Neural crest cell (in vitro differentiated cells): Measurements from ENCODE around the gene ADAMTS20. TPM values are rescaled to one million over a fixed set of nuclear protein-coding genes. Genes with fewer than 3 reads are reported as not detected.
"Not testable (repeated sequence)": the region's sequence is repeated elsewhere in the genome, so short reads cannot be mapped to it uniquely, and the experiment has no call there.

Experiments used
- DNase-seq: peaks from one replicate; pipeline ENCODE4 v3.0.0; 2021; ENCODE audit warnings: low read depth, mixed read lengths, low spot score
- H3K27ac Mint-ChIP-seq: one replicate; pipeline ENCODE4 v1.8.0; 2021; ENCODE audit warnings: mild to moderate bottlenecking, mixed read lengths; ENCODE audit not compliant: unreplicated experiment
- H3K27me3 Mint-ChIP-seq: 2 replicates; pipeline ENCODE4 v1.8.0; 2021; ENCODE audit warnings: low read depth, mild to moderate bottlenecking, mixed read lengths
- H3K36me3 Mint-ChIP-seq: 2 replicates; pipeline ENCODE4 v1.8.0; 2021; ENCODE audit warnings: low read depth, mild to moderate bottlenecking, mixed read lengths
- H3K4me1 Mint-ChIP-seq: 2 replicates; pipeline ENCODE4 v1.8.0; 2021; ENCODE audit warnings: mixed read lengths
- H3K4me3 Mint-ChIP-seq: one replicate; pipeline ENCODE4 v1.8.0; 2021; ENCODE audit warnings: mild to moderate bottlenecking, mixed read lengths
- H3K9me3 Mint-ChIP-seq: 2 replicates; pipeline ENCODE4 v1.8.0; 2021; ENCODE audit warnings: mixed read lengths
- total RNA-seq: library from RNA; stranded (reverse); gene quantifications from 2 replicates; pipeline ENCODE4 v1.2.1, GENCODE V29; 2021
- TF ChIP-seq, protein P1 (sequence below): fragments of 200-600 bp; sonication (generic); conservative IDR thresholded peaks from 2 replicates; pipeline ENCODE4 v1.5.0; 2021; ENCODE audit warnings: antibody characterized with exemption, mild to moderate bottlenecking

Gene ADAMTS20
- total RNA-seq, 1 donor from 2014 or later, result 1.8 TPM

DNA sequence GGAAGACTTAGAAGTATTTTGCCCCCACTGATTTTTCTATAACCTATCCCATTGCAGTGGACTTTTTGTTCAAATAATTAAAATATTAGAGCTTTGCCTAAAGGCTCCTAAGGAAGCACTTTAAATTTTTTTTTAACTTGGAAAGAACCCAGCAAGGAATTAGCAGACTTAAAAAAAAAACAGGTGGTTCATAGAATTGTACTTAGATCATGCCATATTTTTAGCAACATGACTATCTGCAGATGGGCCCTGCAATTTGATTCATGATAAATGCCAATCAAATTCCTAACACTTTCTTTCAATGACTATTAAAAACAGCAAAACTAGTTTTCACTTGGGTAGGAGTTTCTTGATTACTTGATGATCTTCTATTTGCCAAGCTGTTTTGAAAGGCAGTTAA, 11.5 kb downstream of the ADAMTS20 start:
- Mint-ChIP-seq H3K36me3 (no peaks in the 10 kb centered on the region), H3K4me3 (no peak overlapping the region), H3K27me3 (no peaks in the 10 kb centered on the region), H3K9me3 (peaks cover 4% of the 10 kb centered on the region), H3K27ac (no peak overlapping the region), H3K4me1 (no peaks in the 10 kb centered on the region)
- DNase-seq, result no peak
- TF ChIP-seq, protein P1, sequence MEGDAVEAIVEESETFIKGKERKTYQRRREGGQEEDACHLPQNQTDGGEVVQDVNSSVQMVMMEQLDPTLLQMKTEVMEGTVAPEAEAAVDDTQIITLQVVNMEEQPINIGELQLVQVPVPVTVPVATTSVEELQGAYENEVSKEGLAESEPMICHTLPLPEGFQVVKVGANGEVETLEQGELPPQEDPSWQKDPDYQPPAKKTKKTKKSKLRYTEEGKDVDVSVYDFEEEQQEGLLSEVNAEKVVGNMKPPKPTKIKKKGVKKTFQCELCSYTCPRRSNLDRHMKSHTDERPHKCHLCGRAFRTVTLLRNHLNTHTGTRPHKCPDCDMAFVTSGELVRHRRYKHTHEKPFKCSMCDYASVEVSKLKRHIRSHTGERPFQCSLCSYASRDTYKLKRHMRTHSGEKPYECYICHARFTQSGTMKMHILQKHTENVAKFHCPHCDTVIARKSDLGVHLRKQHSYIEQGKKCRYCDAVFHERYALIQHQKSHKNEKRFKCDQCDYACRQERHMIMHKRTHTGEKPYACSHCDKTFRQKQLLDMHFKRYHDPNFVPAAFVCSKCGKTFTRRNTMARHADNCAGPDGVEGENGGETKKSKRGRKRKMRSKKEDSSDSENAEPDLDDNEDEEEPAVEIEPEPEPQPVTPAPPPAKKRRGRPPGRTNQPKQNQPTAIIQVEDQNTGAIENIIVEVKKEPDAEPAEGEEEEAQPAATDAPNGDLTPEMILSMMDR, result no peak

DNA sequence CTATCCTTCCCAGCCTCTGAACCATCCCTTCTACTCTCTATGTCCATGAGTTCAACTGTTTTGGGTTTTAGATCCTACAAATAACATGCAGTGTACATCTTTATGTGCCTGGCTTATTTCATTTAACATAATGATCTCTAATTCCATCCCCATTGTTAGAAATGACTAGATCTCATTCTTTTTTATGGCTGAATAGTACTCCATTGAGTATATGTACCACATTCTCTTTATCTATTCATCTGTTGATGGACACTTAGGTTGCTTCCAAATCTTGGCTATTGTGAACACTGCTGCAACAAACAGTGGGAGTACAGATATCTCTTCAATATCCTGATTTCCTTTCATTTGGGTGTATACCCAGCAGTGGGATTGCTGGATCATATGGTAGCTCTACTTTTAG, 14.3 kb downstream of the ADAMTS20 start:
- H3K27ac Mint-ChIP-seq, H3K4me3 Mint-ChIP-seq, H3K9me3 Mint-ChIP-seq, DNase-seq, H3K36me3 Mint-ChIP-seq, H3K4me1 Mint-ChIP-seq, H3K27me3 Mint-ChIP-seq: not testable (repeated sequence)

DNA sequence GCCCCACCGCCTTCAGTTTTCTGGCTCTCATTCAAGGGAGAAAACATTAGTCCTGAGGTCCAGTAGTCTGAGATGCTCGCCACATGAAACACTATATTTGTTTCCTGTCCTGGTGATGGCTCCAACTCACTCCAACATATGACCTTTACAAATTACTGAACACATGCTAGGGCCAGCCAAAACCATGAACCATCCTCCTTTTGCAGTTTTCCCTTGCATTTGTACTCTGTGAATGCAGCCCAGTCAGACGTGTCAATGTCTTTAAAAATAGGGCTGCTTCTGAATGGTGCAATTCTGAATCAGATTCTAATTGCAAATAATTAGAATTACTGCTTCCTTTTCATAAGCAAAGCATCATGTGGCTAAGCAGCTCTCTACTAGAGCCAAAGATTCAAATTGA, 36.0 kb downstream of the ADAMTS20 start:
- H3K36me3 Mint-ChIP-seq, result no peaks in the 10 kb centered on the region
- no peak overlapping the region for H3K27ac Mint-ChIP-seq
- H3K4me1 Mint-ChIP-seq, result no peaks in the 10 kb centered on the region
- no peak for DNase-seq
- H3K27me3 Mint-ChIP-seq, result no peaks in the 10 kb centered on the region
- TF ChIP-seq, protein P1, result no peak
- H3K9me3 Mint-ChIP-seq, result no peaks in the 10 kb centered on the region
- H3K4me3 Mint-ChIP-seq, result no peak overlapping the region

DNA sequence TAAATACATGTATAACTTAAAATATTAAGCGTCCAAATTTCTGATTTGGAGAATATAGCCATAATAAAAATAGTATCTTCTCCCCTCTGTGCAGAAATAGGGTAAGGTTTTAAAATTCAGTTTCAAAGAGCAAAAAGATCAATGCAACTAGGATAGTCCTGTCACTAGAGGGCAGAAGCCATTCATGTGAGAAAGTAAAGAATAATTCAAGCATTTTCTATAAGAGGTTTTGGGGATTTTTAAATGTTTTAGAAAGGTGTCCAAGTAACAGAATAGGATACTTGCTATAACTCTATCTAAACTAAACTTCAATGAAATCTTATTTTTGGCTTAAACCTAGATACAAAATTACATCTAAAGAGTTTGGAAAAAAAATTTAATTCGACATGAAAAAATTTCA, 50.3 kb downstream of the ADAMTS20 start:
- H3K27me3 Mint-ChIP-seq, result no peaks in the 10 kb centered on the region
- TF ChIP-seq, protein P1, result peak; percentile 72

DNA sequence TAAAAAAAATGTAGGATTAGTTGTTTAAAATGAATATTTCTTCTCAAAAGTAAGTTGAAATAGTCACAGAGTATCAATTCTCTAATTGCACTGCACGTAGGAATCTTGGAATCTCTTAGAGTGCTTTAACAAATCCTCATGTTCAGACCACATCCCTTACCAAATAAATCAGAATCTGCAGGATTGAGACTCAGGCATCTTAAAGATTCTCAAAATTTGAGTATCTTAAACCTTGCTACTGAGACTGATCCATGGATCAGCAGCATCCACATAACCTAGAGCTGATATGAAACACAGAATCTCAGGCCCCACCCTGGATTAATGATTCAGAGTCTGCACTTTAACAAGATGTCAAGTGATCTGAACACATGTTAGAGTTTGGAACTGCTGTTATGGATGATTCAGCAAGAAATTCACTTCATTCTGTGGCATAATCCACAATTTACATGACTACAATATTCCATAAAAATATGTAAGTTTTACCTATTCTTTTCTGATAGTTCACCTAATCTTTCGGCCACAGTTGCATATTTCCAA, 58.7 kb downstream of the ADAMTS20 start:
- Mint-ChIP-seq H3K27me3 (no peaks in the 10 kb centered on the region), H3K4me1 (no peaks in the 10 kb centered on the region), H3K4me3 (no peak overlapping the region), H3K36me3 (no peaks in the 10 kb centered on the region), H3K9me3 (no peaks in the 10 kb centered on the region), H3K27ac (no peak overlapping the region)
- no peak for DNase-seq
- TF ChIP-seq, protein P1, result no peak

More for the DNA sequence above, 50.3 kb downstream of the ADAMTS20 start:
- DNase-seq, result no peak
- Mint-ChIP-seq H3K36me3 (no peaks in the 10 kb centered on the region), H3K9me3 (no peaks in the 10 kb centered on the region), H3K4me3 (no peak overlapping the region), H3K27ac (no peak overlapping the region), H3K4me1 (no peaks in the 10 kb centered on the region)

DNA sequence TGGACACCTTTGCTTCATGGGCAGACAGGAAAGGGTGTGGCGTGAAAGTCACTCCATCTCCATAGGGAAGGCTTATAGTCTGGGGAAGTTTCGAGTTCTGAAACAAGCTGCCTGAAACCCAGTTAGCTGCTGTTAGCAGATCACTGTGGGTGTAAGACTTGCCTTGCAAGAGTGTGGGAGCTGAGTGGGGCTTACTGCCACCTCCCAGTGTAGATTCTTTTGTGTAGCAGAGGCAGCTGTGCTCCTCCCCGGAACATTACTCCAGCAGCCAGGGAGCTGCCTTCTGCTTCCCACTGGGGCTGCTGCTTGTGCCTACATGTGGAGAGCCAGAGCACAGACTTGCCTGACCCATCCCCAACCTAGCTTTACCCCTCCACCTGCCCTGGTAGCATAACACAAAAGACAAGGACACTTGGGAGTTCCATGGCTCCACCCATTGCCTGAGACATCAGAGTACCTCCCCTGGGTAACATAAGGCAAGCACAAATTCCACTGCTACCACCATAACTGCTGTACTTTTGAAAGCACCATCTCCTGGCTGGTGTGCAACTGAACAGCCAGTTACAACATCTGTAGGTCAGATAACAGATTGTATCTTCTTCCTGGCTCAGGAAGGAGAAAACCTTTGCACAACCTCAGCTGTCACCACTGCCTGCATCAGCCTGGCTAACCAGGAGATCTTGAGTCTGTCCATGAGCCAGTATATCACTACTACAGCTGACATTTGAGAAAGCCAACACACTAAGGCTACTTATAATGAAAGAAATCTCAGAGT, 69.5 kb downstream of the ADAMTS20 start:
- TF ChIP-seq, protein P1, result no peak
- Mint-ChIP-seq H3K9me3 (peaks cover 14% of the 10 kb centered on the region), H3K36me3 (peaks cover 6% of the 10 kb centered on the region), H3K27ac (no peak overlapping the region), H3K27me3 (no peaks in the 10 kb centered on the region), H3K4me1 (no peaks in the 10 kb centered on the region), H3K4me3 (no peak overlapping the region)
- no peak for DNase-seq
